Measurements from ENCODE around the gene APOC4. TPM values are rescaled to one million over a fixed set of nuclear protein-coding genes. Genes with fewer than 3 reads are reported as not detected.
"Not testable (repeated sequence)": the region's sequence is repeated elsewhere in the genome, so short reads cannot be mapped to it uniquely, and the experiment has no call there.

Gene APOC4
- polyA plus RNA-seq, 2 donors = not detected

- not testable (repeated sequence) for H3K36me3 ChIP-seq (ENCODE audit: control insufficient read depth in 2 of 2, insufficient read depth in 2 of 2, low read length in 1 of 2); H3K27ac ChIP-seq (ENCODE audit: low read depth in 2 of 2, low read length in 1 of 2); H3K27me3 ChIP-seq (ENCODE audit: control insufficient read depth in 1 of 2, insufficient read depth in 2 of 2, low read length in 2 of 2); H3K9me3 ChIP-seq (ENCODE audit: control insufficient read depth in 2 of 2, insufficient read depth in 1 of 2, low read depth in 1 of 2, low read length in 1 of 2); H3K4me1 ChIP-seq (ENCODE audit: control insufficient read depth in 2 of 2, insufficient read depth in 2 of 2, low read length in 1 of 2)
- H3K4me3 ChIP-seq (ENCODE audit: low read depth in 1 of 2, low read length in 2 of 2) = peak within 1 kb of the TSS; percentile 37 to 38
- WGBS, 2 donors = 8 to 9% methylated on average over 25 to 28 of the region's 28 CpGs
Observed at GRCh38 chr19:44914433-44915206, 27.4 kb upstream of the APOC4 start, which contains the start of gene APOC1. TSS of gene APOC1 (plus strand) at chr19:44914608. CDS start at chr19:44914892, 284 bp downstream.

DNA sequence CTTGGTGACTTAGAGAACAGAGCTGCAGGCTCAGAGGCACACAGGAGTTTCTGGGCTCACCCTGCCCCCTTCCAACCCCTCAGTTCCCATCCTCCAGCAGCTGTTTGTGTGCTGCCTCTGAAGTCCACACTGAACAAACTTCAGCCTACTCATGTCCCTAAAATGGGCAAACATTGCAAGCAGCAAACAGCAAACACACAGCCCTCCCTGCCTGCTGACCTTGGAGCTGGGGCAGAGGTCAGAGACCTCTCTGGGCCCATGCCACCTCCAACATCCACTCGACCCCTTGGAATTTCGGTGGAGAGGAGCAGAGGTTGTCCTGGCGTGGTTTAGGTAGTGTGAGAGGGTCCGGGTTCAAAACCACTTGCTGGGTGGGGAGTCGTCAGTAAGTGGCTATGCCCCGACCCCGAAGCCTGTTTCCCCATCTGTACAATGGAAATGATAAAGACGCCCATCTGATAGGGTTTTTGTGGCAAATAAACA, 17.8 kb upstream of the APOC4 start:
- peaks cover 0 to 3% of the 10 kb centered on the region in 2 donors for H3K4me1 ChIP-seq (ENCODE audit: control insufficient read depth in 2 of 2, insufficient read depth in 2 of 2, low read length in 1 of 2)
- peak overlapping the region in 1 of 2 donors; percentile 9 for H3K27ac ChIP-seq (ENCODE audit: low read depth in 2 of 2, low read length in 1 of 2)
- no peaks in the 10 kb centered on the region for H3K27me3 ChIP-seq (ENCODE audit: control insufficient read depth in 1 of 2, insufficient read depth in 2 of 2, low read length in 2 of 2)
- WGBS, 2 donors = 71 to 77% methylated on average over 8 of the region's 8 CpGs
- no peaks in the 10 kb centered on the region for H3K9me3 ChIP-seq (ENCODE audit: control insufficient read depth in 2 of 2, insufficient read depth in 1 of 2, low read depth in 1 of 2, low read length in 1 of 2)
- H3K36me3 ChIP-seq (ENCODE audit: control insufficient read depth in 2 of 2, insufficient read depth in 2 of 2, low read length in 1 of 2) = no peaks in the 10 kb centered on the region
- no peak overlapping the region for H3K4me3 ChIP-seq (ENCODE audit: low read depth in 1 of 2, low read length in 2 of 2)

DNA sequence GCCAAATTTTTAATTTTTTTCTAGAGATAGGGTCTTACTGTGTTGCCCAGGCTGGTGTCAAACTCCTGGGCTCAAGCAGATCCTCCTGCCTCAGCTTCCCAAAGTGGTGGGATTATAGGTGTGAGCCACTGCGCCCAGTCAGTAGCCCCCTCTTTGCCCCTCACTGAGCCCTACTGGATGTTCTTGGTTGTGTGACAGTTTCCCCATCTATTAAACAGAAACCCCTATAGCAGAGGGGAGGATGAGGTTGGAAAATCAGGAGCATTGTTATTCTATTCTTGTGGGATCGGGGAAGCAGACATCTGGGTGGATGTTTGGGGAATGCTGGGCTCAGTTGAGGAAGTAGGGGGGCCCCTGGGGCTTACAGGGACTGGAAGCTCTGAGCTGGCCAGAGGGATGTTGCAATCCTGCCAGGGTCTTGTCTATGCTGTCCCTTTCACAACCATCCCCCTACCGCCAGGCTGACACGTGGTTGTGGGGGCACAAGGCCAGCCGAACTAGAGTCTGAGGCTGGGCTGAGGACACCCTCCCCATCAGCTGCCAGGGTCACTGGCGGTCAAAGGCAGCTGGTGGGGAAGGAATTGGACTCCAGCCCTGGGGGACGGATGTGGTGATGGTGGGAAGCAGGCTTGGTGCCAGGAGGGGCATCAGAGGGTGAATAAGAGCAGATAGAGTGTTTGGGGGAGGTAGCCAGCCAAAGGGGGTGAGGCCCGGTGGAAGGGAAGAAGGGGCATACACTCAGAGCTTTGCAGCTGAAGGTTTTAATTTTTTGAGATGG, 16.7 kb upstream of the APOC4 start:
- H3K27ac ChIP-seq (ENCODE audit: low read depth in 2 of 2, low read length in 1 of 2) = no peak overlapping the region
- H3K27me3 ChIP-seq (ENCODE audit: control insufficient read depth in 1 of 2, insufficient read depth in 2 of 2, low read length in 2 of 2) = no peaks in the 10 kb centered on the region
- H3K36me3 ChIP-seq (ENCODE audit: control insufficient read depth in 2 of 2, insufficient read depth in 2 of 2, low read length in 1 of 2) = no peaks in the 10 kb centered on the region
- WGBS, 2 donors = 48 to 60% methylated on average over 8 of the region's 8 CpGs
- peaks cover 0 to 3% of the 10 kb centered on the region in 2 donors for H3K4me1 ChIP-seq (ENCODE audit: control insufficient read depth in 2 of 2, insufficient read depth in 2 of 2, low read length in 1 of 2)
- H3K4me3 ChIP-seq (ENCODE audit: low read depth in 1 of 2, low read length in 2 of 2) = no peak overlapping the region
- H3K9me3 ChIP-seq (ENCODE audit: control insufficient read depth in 2 of 2, insufficient read depth in 1 of 2, low read depth in 1 of 2, low read length in 1 of 2) = no peaks in the 10 kb centered on the region

DNA sequence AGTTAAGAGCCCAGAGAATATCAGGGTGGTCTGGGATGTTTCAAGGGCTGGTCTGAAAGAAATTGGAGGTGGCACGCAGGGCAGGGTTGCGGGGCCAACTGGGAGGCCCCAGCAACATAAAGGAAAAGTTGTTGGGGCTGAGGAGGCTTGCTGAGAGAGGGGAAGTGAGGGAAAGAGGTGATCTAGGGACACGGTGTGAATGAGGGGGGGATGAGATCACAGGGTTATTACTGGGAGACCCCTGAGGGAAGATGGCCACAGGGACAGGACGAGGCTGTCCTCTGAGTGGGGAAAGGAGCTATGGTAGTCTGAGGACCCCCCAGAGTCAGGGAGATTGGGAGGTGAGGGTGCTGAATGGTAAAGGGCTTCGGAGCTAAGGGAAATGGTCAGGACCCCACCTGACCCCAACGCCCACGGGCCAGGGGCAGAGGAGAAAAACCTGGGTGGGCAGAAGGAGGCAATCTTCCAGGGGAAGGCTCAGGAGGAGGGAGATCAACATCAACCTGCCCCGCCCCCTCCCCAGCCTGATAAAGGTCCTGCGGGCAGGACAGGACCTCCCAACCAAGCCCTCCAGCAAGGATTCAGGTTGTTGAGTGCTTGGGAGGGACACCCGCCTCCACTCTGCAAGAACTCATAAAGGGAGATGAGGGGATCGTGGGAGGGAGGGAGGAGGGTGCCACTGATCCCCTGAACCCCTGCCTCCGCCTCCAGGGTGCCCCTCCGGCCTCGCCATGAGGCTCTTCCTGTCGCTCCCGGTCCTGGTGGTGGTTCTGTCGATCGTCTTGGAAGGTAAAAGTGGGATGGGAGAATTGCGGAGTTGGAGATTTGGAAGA, 15.6 kb upstream of the APOC4 start:
- H3K27ac ChIP-seq (ENCODE audit: low read depth in 2 of 2, low read length in 1 of 2); H3K9me3 ChIP-seq (ENCODE audit: control insufficient read depth in 2 of 2, insufficient read depth in 1 of 2, low read depth in 1 of 2, low read length in 1 of 2); H3K4me3 ChIP-seq (ENCODE audit: low read depth in 1 of 2, low read length in 2 of 2); H3K27me3 ChIP-seq (ENCODE audit: control insufficient read depth in 1 of 2, insufficient read depth in 2 of 2, low read length in 2 of 2); H3K36me3 ChIP-seq (ENCODE audit: control insufficient read depth in 2 of 2, insufficient read depth in 2 of 2, low read length in 1 of 2); H3K4me1 ChIP-seq (ENCODE audit: control insufficient read depth in 2 of 2, insufficient read depth in 2 of 2, low read length in 1 of 2): not testable (repeated sequence)
- 41 to 52% methylated on average over 15 to 18 of the region's 19 CpGs for WGBS, 2 donors

GRCh38 chr19:44927746-44928145, 14.3 kb upstream of the APOC4 start:
- Histone ChIP-seq H3K27ac (ENCODE audit: low read depth in 2 of 2, low read length in 1 of 2) (no peak overlapping the region), H3K4me3 (ENCODE audit: low read depth in 1 of 2, low read length in 2 of 2) (no peak overlapping the region), H3K27me3 (ENCODE audit: control insufficient read depth in 1 of 2, insufficient read depth in 2 of 2, low read length in 2 of 2) (no peaks in the 10 kb centered on the region), H3K4me1 (ENCODE audit: control insufficient read depth in 2 of 2, insufficient read depth in 2 of 2, low read length in 1 of 2) (peaks cover 0 to 3% of the 10 kb centered on the region in 2 donors), H3K36me3 (ENCODE audit: control insufficient read depth in 2 of 2, insufficient read depth in 2 of 2, low read length in 1 of 2) (no peaks in the 10 kb centered on the region), H3K9me3 (ENCODE audit: control insufficient read depth in 2 of 2, insufficient read depth in 1 of 2, low read depth in 1 of 2, low read length in 1 of 2) (no peaks in the 10 kb centered on the region)
- 36 to 38% methylated on average over 5 of the region's 5 CpGs for WGBS, 2 donors

- Histone ChIP-seq H3K9me3 (ENCODE audit: control insufficient read depth in 2 of 2, insufficient read depth in 1 of 2, low read depth in 1 of 2, low read length in 1 of 2) (no peaks in the 10 kb centered on the region), H3K27ac (ENCODE audit: low read depth in 2 of 2, low read length in 1 of 2) (no peak overlapping the region), H3K4me3 (ENCODE audit: low read depth in 1 of 2, low read length in 2 of 2) (no peak overlapping the region), H3K27me3 (ENCODE audit: control insufficient read depth in 1 of 2, insufficient read depth in 2 of 2, low read length in 2 of 2) (no peaks in the 10 kb centered on the region), H3K36me3 (ENCODE audit: control insufficient read depth in 2 of 2, insufficient read depth in 2 of 2, low read length in 1 of 2) (no peaks in the 10 kb centered on the region), H3K4me1 (ENCODE audit: control insufficient read depth in 2 of 2, insufficient read depth in 2 of 2, low read length in 1 of 2) (no peaks in the 10 kb centered on the region)
- WGBS, 2 donors = 71 to 84% methylated on average over 7 of the region's 7 CpGs
Observed at GRCh38 chr19:44930088-44930487, 11.9 kb upstream of the APOC4 start.

GRCh38 chr19:44931541-44931940, 10.5 kb upstream of the APOC4 start:
- no peaks in the 10 kb centered on the region for H3K9me3 ChIP-seq (ENCODE audit: control insufficient read depth in 2 of 2, insufficient read depth in 1 of 2, low read depth in 1 of 2, low read length in 1 of 2)
- WGBS, 2 donors = 90% methylated on average over 4 of the region's 4 CpGs
- no peaks in the 10 kb centered on the region for H3K36me3 ChIP-seq (ENCODE audit: control insufficient read depth in 2 of 2, insufficient read depth in 2 of 2, low read length in 1 of 2)
- H3K27me3 ChIP-seq (ENCODE audit: control insufficient read depth in 1 of 2, insufficient read depth in 2 of 2, low read length in 2 of 2) = no peaks in the 10 kb centered on the region
- H3K4me1 ChIP-seq (ENCODE audit: control insufficient read depth in 2 of 2, insufficient read depth in 2 of 2, low read length in 1 of 2) = no peaks in the 10 kb centered on the region
- no peak overlapping the region for H3K4me3 ChIP-seq (ENCODE audit: low read depth in 1 of 2, low read length in 2 of 2)
- H3K27ac ChIP-seq (ENCODE audit: low read depth in 2 of 2, low read length in 1 of 2) = no peak overlapping the region

GRCh38 chr19:44939668-44940067, 2.4 kb upstream of the APOC4 start:
- no peaks in the 10 kb centered on the region for H3K36me3 ChIP-seq (ENCODE audit: control insufficient read depth in 2 of 2, insufficient read depth in 2 of 2, low read length in 1 of 2)
- no peak overlapping the region for H3K4me3 ChIP-seq (ENCODE audit: low read depth in 1 of 2, low read length in 2 of 2)
- no peaks in the 10 kb centered on the region for H3K9me3 ChIP-seq (ENCODE audit: control insufficient read depth in 2 of 2, insufficient read depth in 1 of 2, low read depth in 1 of 2, low read length in 1 of 2)
- WGBS, 2 donors = 82 to 88% methylated on average over 4 to 5 of the region's 5 CpGs
- no peaks in the 10 kb centered on the region for H3K27me3 ChIP-seq (ENCODE audit: control insufficient read depth in 1 of 2, insufficient read depth in 2 of 2, low read length in 2 of 2)
- no peaks in the 10 kb centered on the region for H3K4me1 ChIP-seq (ENCODE audit: control insufficient read depth in 2 of 2, insufficient read depth in 2 of 2, low read length in 1 of 2)
- H3K27ac ChIP-seq (ENCODE audit: low read depth in 2 of 2, low read length in 1 of 2) = no peak overlapping the region

GRCh38 chr19:44943801-44944249, 1.8 kb downstream of the APOC4 start:
- Histone ChIP-seq H3K4me3 (ENCODE audit: low read depth in 1 of 2, low read length in 2 of 2) (no peak overlapping the region), H3K27ac (ENCODE audit: low read depth in 2 of 2, low read length in 1 of 2) (no peak overlapping the region), H3K27me3 (ENCODE audit: control insufficient read depth in 1 of 2, insufficient read depth in 2 of 2, low read length in 2 of 2) (no peaks in the 10 kb centered on the region), H3K9me3 (ENCODE audit: control insufficient read depth in 2 of 2, insufficient read depth in 1 of 2, low read depth in 1 of 2, low read length in 1 of 2) (no peaks in the 10 kb centered on the region), H3K36me3 (ENCODE audit: control insufficient read depth in 2 of 2, insufficient read depth in 2 of 2, low read length in 1 of 2) (no peaks in the 10 kb centered on the region), H3K4me1 (ENCODE audit: control insufficient read depth in 2 of 2, insufficient read depth in 2 of 2, low read length in 1 of 2) (no peaks in the 10 kb centered on the region)
- WGBS, 2 donors = 52 to 56% methylated on average over 10 of the region's 10 CpGs

Measured in esophagus (tissue), 2 donors.